Thyroid gland (tissue), 4 donors: ENCODE results near the gene ARMC9.

Source experiments
- POLR2A ChIP-seq, 2 donors: fragments of 450-650 bp; IDR thresholded peaks; one replicate each; pipeline ENCODE4 v1.6.1; 2017; ENCODE audit warnings: antibody characterized with exemption in 2 of 2, mild to moderate bottlenecking in 2 of 2, moderate library complexity in 1 of 2
- TF ChIP-seq, protein P1 (sequence below), 6 experiments: fragments of 200-600 bp in 3 of 6; fragments of 450-650 bp in 3 of 6; sonication (generic) in 3 of 6; IDR thresholded peaks; one replicate each; pipeline ENCODE4 v1.5.1; 2016 to 2019; ENCODE audit warnings: antibody characterized with exemption in 6 of 6, mild to moderate bottlenecking in 2 of 6, inconsistent platforms in 1 of 6, moderate library complexity in 1 of 6

DNA sequence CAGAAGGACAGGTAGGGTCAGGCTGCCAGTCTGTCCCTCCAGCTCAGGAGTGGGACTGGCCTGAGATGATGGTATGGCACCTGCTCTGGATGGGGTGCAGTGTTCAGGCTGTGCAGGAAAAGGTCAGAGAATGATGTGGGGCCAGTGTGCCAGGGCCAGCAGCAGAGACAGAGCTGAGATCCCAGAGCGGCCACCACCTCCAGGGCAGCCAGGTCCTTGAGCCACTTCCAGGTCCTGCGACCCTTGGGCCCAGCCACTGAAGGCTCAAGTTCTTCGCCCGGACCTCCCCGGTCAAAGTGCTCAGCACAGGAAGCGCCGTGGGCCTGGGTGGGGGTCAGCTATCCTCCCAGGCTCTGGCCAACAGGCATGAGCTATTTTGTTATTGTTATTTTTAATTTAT, 12.1 kb upstream of the ARMC9 start:
- TF ChIP-seq, protein P1, sequence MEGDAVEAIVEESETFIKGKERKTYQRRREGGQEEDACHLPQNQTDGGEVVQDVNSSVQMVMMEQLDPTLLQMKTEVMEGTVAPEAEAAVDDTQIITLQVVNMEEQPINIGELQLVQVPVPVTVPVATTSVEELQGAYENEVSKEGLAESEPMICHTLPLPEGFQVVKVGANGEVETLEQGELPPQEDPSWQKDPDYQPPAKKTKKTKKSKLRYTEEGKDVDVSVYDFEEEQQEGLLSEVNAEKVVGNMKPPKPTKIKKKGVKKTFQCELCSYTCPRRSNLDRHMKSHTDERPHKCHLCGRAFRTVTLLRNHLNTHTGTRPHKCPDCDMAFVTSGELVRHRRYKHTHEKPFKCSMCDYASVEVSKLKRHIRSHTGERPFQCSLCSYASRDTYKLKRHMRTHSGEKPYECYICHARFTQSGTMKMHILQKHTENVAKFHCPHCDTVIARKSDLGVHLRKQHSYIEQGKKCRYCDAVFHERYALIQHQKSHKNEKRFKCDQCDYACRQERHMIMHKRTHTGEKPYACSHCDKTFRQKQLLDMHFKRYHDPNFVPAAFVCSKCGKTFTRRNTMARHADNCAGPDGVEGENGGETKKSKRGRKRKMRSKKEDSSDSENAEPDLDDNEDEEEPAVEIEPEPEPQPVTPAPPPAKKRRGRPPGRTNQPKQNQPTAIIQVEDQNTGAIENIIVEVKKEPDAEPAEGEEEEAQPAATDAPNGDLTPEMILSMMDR (IDR thresholded peaks at IDR 0.05): no peak
- TF ChIP-seq POLR2A (IDR thresholded peaks at IDR 0.05): no peak
